ENCODE results near the gene MYO9A.

- no peak for TF ChIP-seq CTCF (IDR thresholded peaks at IDR 0.05)
- TF ChIP-seq POLR2A (IDR thresholded peaks at IDR 0.05) = no peak
Measured at GRCh38 chr15:71785996-71786395, 332.0 kb downstream of the MYO9A start.
